KMS-11 (cell line): ENCODE results near the gene ATXN10.

ENCODE experiments used
- H2AFZ ChIP-seq: fragments of 200-600 bp; sonication (generic); 2 replicates; pipeline ENCODE4 v1.6.1; 2016; ENCODE audit warnings: antibody characterized with exemption, mixed run types, low read depth
- H3K27ac ChIP-seq: fragments of 200-600 bp; sonication (generic); 2 replicates; pipeline ENCODE4 v1.6.1; 2016; ENCODE audit warnings: mild to moderate bottlenecking, mixed run types
- H3K27me3 ChIP-seq: fragments of 200-600 bp; sonication (generic); 2 replicates; pipeline ENCODE4 v1.6.1; 2017; ENCODE audit warnings: mild to moderate bottlenecking, low read depth, mixed run types, moderate library complexity; ENCODE audit not compliant: insufficient read depth
- H3K36me3 ChIP-seq: fragments of 200-600 bp; sonication (generic); 2 replicates; pipeline ENCODE4 v1.6.1; 2017; ENCODE audit warnings: mild to moderate bottlenecking, mixed run types; ENCODE audit not compliant: insufficient read depth
- H3K4me1 ChIP-seq: fragments of 200-600 bp; sonication (generic); 2 replicates; pipeline ENCODE4 v1.6.1; 2016; ENCODE audit warnings: mild to moderate bottlenecking, low read depth, mixed run types; ENCODE audit not compliant: poor library complexity, severe bottlenecking
- H3K4me2 ChIP-seq: fragments of 200-600 bp; sonication (generic); 2 replicates; pipeline ENCODE4 v1.7.0; 2016; ENCODE audit warnings: mild to moderate bottlenecking, mixed run types
- H3K4me3 ChIP-seq: fragments of 200-600 bp; sonication (generic); IDR thresholded peaks from 2 replicates; pipeline ENCODE4 v1.6.1; 2017; ENCODE audit warnings: low read depth, low read length, mixed read lengths; ENCODE audit not compliant: insufficient read depth
- H3K79me2 ChIP-seq: fragments of 200-600 bp; sonication (generic); 2 replicates; pipeline ENCODE4 v1.6.1; 2016; ENCODE audit warnings: low read depth, mixed run types; ENCODE audit not compliant: insufficient read depth
- H3K9ac ChIP-seq: fragments of 200-600 bp; sonication (generic); 2 replicates; pipeline ENCODE4 v1.6.1; 2016; ENCODE audit warnings: mild to moderate bottlenecking, mixed run types
- H4K20me1 ChIP-seq: fragments of 200-600 bp; sonication (generic); 2 replicates; pipeline ENCODE4 v1.6.1; 2016; ENCODE audit warnings: mild to moderate bottlenecking, mixed run types; ENCODE audit not compliant: insufficient read depth
- CTCF ChIP-seq: fragments of 200-600 bp; sonication (generic); conservative IDR thresholded peaks from 2 replicates; pipeline ENCODE4 v1.6.1; 2017; ENCODE audit warnings: low read depth, mild to moderate bottlenecking, antibody characterized with exemption, low read length, moderate library complexity, mixed read lengths

The ATXN10 gene

GRCh38 chr22:45645526-45646414, 25.9 kb upstream of the ATXN10 start:
- no peak overlapping the region for H3K27ac ChIP-seq
- TF ChIP-seq CTCF, result peak; percentile 72
- H3K9ac ChIP-seq, result no peak overlapping the region
- H4K20me1 ChIP-seq, result no peaks in the 10 kb centered on the region
- no peaks in the 10 kb centered on the region for H3K79me2 ChIP-seq
- peaks cover 13% of the 10 kb centered on the region; the same call in 1 of the 2 replicates for H3K27me3 ChIP-seq
- H3K4me3 ChIP-seq, result no peak overlapping the region
- peak overlapping the region; percentile 69; the same call in 1 of the 2 replicates for H2AFZ ChIP-seq
- H3K36me3 ChIP-seq, result no peaks in the 10 kb centered on the region
- H3K4me2 ChIP-seq, result 0 out of 2 replicates have a peak overlapping the region, but pooled peaks have one; percentile 19
- no peaks in the 10 kb centered on the region for H3K4me1 ChIP-seq

GRCh38 chr22:45647532-45648225, 24.0 kb upstream of the ATXN10 start:
- Histone ChIP-seq H3K4me3 (no peak overlapping the region), H3K4me2 (no peak overlapping the region), H2AFZ (no peak overlapping the region), H3K9ac (no peak overlapping the region), H3K27me3 (peaks cover 17% of the 10 kb centered on the region; the same call in 1 of the 2 replicates), H3K79me2 (no peaks in the 10 kb centered on the region), H3K27ac (no peak overlapping the region), H3K36me3 (no peaks in the 10 kb centered on the region), H3K4me1 (no peaks in the 10 kb centered on the region), H4K20me1 (no peaks in the 10 kb centered on the region)
- TF ChIP-seq CTCF, result no peak

DNA sequence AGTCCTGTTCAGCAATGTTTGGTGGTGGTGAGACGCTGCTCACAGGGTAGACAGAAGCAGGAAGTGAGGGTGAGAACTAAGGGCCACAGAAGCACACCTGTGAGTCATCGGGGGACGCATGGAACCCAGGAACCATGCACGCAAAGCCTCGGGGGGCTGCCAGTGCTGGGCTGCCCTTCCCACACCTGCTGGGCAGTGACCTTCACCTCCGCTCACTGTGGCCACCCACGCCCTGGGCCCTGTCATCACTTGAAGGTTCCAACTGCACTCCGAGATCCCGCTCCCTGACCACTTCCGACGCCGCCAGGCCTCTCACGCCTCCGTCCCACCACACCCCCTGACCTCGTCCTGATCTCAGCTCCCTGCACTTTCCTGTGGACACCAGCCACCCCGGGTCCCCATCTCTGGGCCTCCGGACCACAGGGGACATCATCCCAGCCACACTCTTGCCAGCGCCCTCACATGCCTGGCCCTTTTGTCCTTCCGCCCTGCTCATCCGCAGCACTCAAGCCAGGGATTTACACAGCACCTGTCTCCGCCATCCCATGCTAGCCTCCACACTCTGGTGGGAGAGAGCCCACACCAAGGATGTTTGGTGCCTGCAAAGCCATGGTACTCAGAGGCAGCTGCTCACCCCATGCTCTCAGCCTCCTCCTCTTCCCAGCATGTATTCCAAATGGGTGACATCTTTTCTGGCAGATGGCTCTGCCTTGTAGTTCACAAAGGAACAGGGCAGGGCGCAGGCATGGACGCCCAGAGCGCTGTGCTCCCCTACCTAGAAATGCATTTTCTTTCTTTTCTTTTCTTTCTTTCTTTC, 23.1 kb upstream of the ATXN10 start:
- Histone ChIP-seq H3K79me2 (no peaks in the 10 kb centered on the region), H3K4me1 (no peaks in the 10 kb centered on the region), H3K4me3 (no peak overlapping the region), H3K27me3 (peaks cover 18% of the 10 kb centered on the region; the same call in 1 of the 2 replicates), H3K36me3 (no peaks in the 10 kb centered on the region), H3K9ac (no peak overlapping the region), H3K27ac (no peak overlapping the region), H2AFZ (no peak overlapping the region), H4K20me1 (no peaks in the 10 kb centered on the region), H3K4me2 (no peak overlapping the region)
- no peak for TF ChIP-seq CTCF

- no peak overlapping the region for H3K4me2 ChIP-seq
- no peak overlapping the region for H3K27ac ChIP-seq
- H2AFZ ChIP-seq, result no peak overlapping the region
- H3K4me3 ChIP-seq, result no peak overlapping the region
- H3K9ac ChIP-seq, result no peak overlapping the region
- no peaks in the 10 kb centered on the region for H3K79me2 ChIP-seq
- no peaks in the 10 kb centered on the region for H4K20me1 ChIP-seq
- H3K36me3 ChIP-seq, result no peaks in the 10 kb centered on the region
- H3K27me3 ChIP-seq, result peaks cover 18% of the 10 kb centered on the region; the same call in 1 of the 2 replicates
- no peaks in the 10 kb centered on the region for H3K4me1 ChIP-seq
- TF ChIP-seq CTCF, result no peak
Measured at GRCh38 chr22:45649809-45650208, 21.8 kb upstream of the ATXN10 start.
